ENCODE results near the gene PLPPR2.

- TF ChIP-seq CTCF (IDR thresholded peaks at IDR 0.05 in 8 of 11, conservative IDR thresholded peaks at IDR 0.05 in 3 of 11): no peak
- TF ChIP-seq POLR2AphosphoS5 (IDR thresholded peaks at IDR 0.05): no peak
- TF ChIP-seq POLR2A (IDR thresholded peaks at IDR 0.05): no peak
These were observed 41.9 kb downstream of the PLPPR2 start for GRCh38 chr19:11397089-11397610.
